Raji (cell line): ENCODE measurements around the gene TRAF3IP1.

ENCODE experiments used
- POLR2A ChIP-seq: IDR thresholded peaks from 2 replicates; pipeline ENCODE4 v1.6.1; 2011; ENCODE audit warnings: low read depth, low read length, control low read depth; ENCODE audit not compliant: insufficient read depth

Gene TRAF3IP1

GRCh38 chr2:238428866-238429265, 108.5 kb downstream of the TRAF3IP1 start:
- TF ChIP-seq POLR2A = no peak

- no peak for TF ChIP-seq POLR2A
Measured at GRCh38 chr2:238430781-238431180, 110.5 kb downstream of the TRAF3IP1 start.

GRCh38 chr2:238431456-238431855, 111.1 kb downstream of the TRAF3IP1 start:
- TF ChIP-seq POLR2A = no peak

GRCh38 chr2:238433300-238433915, 113.1 kb downstream of the TRAF3IP1 start:
- no peak for TF ChIP-seq POLR2A

- no peak for TF ChIP-seq POLR2A
Measured at GRCh38 chr2:238433941-238434845, 113.9 kb downstream of the TRAF3IP1 start.

GRCh38 chr2:238434846-238435751, 114.8 kb downstream of the TRAF3IP1 start:
- TF ChIP-seq POLR2A = no peak

GRCh38 chr2:238435752-238436096, 115.4 kb downstream of the TRAF3IP1 start:
- TF ChIP-seq POLR2A = no peak

GRCh38 chr2:238438856-238439849, 118.8 kb downstream of the TRAF3IP1 start:
- no peak for TF ChIP-seq POLR2A

GRCh38 chr2:238439917-238440316, 119.6 kb downstream of the TRAF3IP1 start:
- no peak for TF ChIP-seq POLR2A

- no peak for TF ChIP-seq POLR2A
Measured at GRCh38 chr2:238440331-238440730, 120.0 kb downstream of the TRAF3IP1 start.

GRCh38 chr2:238440767-238441166, 120.4 kb downstream of the TRAF3IP1 start:
- no peak for TF ChIP-seq POLR2A

GRCh38 chr2:238441262-238442114, 121.2 kb downstream of the TRAF3IP1 start:
- TF ChIP-seq POLR2A = no peak

GRCh38 chr2:238444242-238444641, 123.9 kb downstream of the TRAF3IP1 start:
- no peak for TF ChIP-seq POLR2A
